Hippocampal formation (tissue), 2 donors: Measurements from ENCODE around the gene PCDHA4.
"Not testable (repeated sequence)": the region's sequence is repeated elsewhere in the genome, so short reads cannot be mapped to it uniquely, and the experiment has no call there.

Experiments
- DNase-seq, 2 donors: peaks; one replicate each; lab custom pipeline; 2025; lab: John Stamatoyannopoulos, UW

The PCDHA4 gene

GRCh38 chr5:140821375-140822280, 14.8 kb downstream of the PCDHA4 start, which contains the start of gene PCDHA5:
Gene PCDHA5, plus strand, starts transcription at chr5:140821613.
- DNase-seq, result no peak

GRCh38 chr5:140822281-140822629, 15.4 kb downstream of the PCDHA4 start:
- DNase-seq, result no peak

- not testable (repeated sequence) for DNase-seq
These were observed 16.1 kb downstream of the PCDHA4 start for GRCh38 chr5:140822969-140823368.

GRCh38 chr5:140823475-140823874, 16.6 kb downstream of the PCDHA4 start:
- DNase-seq, result no peak

DNA sequence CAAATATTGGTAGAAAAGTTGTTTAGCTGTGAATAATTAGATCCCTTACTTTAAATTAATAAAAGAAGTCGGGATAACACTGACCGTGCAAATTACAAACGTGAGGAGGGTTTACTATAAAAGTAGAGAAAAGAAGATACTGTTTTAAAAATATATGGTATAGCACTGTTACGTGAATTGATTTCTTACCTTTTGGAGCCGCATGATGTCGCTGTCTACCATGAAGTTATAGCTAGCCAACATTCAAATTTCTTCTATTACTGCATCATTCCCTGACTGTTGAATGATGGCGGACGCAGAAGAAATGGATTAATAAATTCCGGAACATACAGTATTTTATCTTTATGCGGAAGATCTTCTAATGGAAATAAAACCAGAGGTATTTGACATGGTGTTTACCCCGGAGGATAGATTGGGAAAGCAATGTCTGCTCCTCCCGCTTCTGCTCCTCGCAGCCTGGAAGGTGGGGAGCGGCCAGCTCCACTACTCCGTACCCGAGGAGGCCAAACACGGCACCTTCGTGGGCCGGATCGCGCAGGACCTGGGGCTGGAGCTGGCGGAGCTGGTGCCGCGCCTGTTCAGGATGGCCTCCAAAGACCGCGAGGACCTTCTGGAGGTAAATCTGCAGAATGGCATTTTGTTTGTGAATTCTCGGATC, 21.0 kb downstream of the PCDHA4 start, which contains the start of gene PCDHA6:
PCDHA6 (plus strand) TSS at position 257 of the 658 bp plus-strand sequence; CDS start at position 389, 132 bp downstream.
- DNase-seq, result no peak

GRCh38 chr5:140828362-140828737, 21.5 kb downstream of the PCDHA4 start:
- DNase-seq, result no peak

GRCh38 chr5:140829511-140830501, 22.9 kb downstream of the PCDHA4 start:
- not testable (repeated sequence) for DNase-seq

DNA sequence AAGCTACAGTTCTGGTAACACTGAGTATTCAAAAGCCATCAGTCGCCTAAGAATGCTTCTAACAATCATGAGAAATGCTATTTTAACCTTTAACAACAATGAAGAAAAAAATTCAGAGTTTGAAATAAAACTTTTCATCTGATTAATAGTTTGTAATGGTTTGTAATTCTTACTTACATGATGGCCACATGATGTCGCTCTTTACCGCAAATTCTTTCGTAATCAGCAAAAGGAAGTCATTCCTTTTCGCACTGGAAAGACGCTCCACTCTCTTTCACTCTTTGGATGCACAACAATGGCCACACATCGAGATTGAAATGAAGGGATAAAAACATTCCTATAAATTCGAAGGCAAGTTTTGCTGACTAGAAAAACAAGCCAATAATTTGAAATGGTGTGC, 27.1 kb downstream of the PCDHA4 start, which contains the start of gene PCDHA7:
PCDHA7 (plus strand) TSS at position 277 of the 400 bp plus-strand sequence; CDS start at position 392, 115 bp downstream.
- DNase-seq, result peak in 1 of 2 donors; percentile 9

GRCh38 chr5:140834439-140835008, 27.7 kb downstream of the PCDHA4 start:
- DNase-seq, result not testable (repeated sequence)

- no peak for DNase-seq
These were observed 29.0 kb downstream of the PCDHA4 start for GRCh38 chr5:140835622-140836510.

DNA sequence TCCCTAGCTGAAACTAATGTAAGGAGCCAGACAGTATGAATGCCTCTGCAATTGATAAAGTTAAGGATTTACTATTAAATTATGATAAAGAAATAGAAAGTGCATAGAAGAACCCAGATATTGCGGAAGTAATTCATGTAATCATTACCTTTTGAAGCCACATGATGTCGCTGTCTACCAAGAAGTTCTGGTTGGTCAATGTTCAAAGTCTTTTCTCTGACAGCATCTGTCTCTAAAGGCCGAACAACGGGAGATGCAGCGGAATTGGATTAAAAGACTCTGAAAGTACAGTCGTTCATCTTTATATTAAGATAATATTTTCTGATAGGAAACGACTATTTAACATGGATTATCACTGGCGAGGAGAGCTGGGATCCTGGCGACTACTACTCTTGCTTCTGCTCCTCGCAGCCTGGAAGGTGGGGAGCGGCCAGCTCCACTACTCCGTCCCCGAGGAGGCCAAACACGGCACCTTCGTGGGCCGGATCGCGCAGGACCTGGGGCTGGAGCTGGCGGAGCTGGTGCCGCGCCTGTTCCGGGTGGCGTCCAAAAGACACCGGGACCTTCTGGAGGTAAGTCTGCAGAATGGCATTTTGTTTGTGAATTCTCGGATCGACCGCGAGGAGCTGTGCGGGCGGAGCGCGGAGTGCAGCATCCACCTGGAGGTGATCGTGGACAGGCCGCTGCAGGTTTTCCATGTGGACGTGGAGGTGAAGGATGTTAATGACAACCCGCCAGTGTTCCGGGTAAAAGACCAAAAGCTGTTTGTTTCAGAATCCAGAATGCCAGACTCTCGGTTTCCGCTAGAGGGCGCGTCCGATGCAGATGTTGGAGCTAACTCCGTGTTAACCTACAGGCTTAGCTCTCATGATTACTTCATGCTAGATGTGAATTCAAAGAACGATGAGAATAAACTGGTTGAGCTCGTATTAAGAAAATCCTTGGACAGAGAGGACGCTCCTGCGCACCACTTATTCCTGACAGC, 34.4 kb downstream of the PCDHA4 start, which contains the start of gene PCDHA8:
PCDHA8 (plus strand) TSS at position 210 of the 985 bp plus-strand sequence; CDS start at position 345, 135 bp downstream.
- peak; percentile 39 to 43 for DNase-seq

- DNase-seq, result no peak
These were observed 36.2 kb downstream of the PCDHA4 start for GRCh38 chr5:140842798-140843733.

DNA sequence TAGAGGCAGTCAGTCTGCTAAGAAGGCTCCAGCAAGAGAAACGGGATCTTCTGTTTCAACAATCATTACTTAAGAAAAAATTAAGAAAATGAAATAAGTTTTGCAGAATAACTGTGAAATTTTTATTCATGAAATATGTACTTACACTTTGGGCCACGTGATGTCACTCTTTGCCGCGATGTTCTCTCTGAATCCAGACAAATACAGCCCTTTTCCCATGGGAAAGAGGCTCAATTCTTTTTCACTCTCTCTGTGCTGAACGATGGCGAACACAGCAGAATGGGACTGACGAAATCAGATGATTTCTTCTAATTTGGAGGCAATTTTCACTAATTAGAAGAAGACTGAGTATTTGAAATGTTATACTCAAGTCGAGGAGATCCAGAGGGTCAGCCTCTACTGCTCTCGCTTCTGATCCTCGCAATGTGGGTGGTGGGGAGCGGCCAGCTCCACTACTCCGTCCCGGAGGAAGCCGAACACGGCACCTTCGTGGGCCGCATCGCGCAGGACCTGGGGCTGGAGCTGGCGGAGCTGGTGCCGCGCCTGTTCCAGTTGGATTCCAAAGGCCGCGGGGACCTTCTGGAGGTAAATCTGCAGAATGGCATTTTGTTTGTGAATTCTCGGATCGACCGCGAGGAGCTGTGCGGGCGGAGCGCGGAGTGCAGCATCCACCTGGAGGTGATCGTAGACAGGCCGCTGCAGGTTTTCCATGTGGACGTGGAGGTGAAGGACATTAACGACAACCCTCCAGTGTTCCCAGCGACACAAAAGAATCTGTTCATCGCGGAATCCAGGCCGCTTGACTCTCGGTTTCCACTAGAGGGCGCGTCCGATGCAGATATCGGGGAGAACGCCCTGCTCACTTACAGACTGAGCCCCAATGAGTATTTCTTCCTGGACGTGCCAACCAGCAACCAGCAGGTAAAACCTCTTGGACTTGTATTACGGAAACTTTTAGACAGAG, 41.6 kb downstream of the PCDHA4 start, which contains the start of gene PCDHA9:
PCDHA9 (plus strand) TSS at position 244 of the 964 bp plus-strand sequence; CDS start at position 358, 114 bp downstream.
- not testable (repeated sequence) for DNase-seq

DNA sequence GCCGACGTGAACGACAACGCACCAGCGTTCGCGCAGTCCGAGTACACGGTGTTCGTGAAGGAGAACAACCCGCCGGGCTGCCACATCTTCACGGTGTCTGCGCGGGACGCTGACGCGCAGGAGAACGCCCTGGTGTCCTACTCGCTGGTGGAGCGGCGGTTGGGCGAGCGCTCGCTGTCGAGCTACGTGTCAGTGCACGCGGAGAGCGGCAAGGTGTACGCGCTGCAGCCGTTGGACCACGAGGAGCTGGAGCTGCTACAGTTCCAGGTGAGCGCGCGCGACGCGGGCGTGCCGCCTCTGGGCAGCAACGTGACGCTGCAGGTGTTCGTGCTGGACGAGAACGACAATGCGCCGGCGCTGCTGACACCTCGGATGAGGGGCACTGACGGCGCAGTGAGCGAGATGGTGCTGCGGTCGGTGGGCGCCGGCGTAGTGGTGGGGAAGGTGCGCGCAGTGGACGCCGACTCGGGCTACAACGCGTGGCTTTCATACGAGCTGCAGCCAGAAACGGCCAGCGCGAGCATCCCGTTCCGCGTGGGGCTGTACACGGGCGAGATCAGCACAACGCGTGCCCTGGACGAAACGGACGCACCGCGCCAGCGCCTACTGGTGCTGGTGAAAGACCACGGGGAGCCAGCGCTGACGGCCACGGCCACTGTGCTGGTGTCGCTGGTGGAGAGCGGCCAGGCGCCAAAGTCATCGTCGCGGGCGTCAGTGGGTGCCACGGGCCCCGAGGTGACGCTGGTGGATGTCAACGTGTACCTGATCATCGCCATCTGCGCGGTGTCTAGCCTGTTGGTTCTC, 43.2 kb downstream of the PCDHA4 start:
- DNase-seq, result not testable (repeated sequence)
